ENCODE measurements around the gene CLCN6.

DNA sequence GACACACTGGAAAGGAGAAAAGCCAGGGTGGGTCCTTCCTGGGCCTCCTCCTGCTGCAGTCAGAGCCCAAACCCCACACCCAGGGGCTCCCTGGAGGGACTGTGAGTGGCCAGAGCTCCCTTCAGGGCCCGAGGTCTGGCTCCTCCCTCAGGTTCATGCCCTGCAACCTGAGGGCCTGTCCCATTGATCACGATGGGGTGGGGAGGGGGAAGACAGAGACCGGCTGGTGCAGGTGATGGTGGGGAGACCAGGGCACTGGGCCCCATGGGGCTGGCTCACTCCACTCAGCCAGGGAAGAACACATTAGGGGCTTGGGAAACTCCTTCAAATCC lies 82.9 kb downstream of the CLCN6 start:
- TF ChIP-seq, protein P1, sequence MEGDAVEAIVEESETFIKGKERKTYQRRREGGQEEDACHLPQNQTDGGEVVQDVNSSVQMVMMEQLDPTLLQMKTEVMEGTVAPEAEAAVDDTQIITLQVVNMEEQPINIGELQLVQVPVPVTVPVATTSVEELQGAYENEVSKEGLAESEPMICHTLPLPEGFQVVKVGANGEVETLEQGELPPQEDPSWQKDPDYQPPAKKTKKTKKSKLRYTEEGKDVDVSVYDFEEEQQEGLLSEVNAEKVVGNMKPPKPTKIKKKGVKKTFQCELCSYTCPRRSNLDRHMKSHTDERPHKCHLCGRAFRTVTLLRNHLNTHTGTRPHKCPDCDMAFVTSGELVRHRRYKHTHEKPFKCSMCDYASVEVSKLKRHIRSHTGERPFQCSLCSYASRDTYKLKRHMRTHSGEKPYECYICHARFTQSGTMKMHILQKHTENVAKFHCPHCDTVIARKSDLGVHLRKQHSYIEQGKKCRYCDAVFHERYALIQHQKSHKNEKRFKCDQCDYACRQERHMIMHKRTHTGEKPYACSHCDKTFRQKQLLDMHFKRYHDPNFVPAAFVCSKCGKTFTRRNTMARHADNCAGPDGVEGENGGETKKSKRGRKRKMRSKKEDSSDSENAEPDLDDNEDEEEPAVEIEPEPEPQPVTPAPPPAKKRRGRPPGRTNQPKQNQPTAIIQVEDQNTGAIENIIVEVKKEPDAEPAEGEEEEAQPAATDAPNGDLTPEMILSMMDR (IDR thresholded peaks at IDR 0.05), result no peak
- no peak for TF ChIP-seq POLR2A (IDR thresholded peaks at IDR 0.05)

Data from body of pancreas (tissue), 4 donors.